Epithelial cell of prostate (primary cell): ENCODE results near the gene ZNF581.

Source experiments
- DNase-seq: peaks from one replicate; pipeline ENCODE4 v3.0.0-alpha.2; 2011; ENCODE audit warnings: low read depth, low spot score
- H3K27ac ChIP-seq: fragments of 450-650 bp; 2 replicates; pipeline ENCODE4 v1.5.1; 2017; ENCODE audit warnings: mild to moderate bottlenecking

Gene ZNF581

GRCh38 chr19:55646889-55647731 lies 3.7 kb downstream of the ZNF581 start:
- H3K27ac ChIP-seq, result peak overlapping the region; percentile 40
- DNase-seq, result no peak

GRCh38 chr19:55647732-55648584 lies 4.5 kb downstream of the ZNF581 start, which contains the start of gene CCDC106:
TSS of gene CCDC106 (plus strand) at chr19:55648212. CDS start at chr19:55649047, 835 bp downstream.
- DNase-seq, result no peak
- peak within 1 kb of the TSS; percentile 40 for H3K27ac ChIP-seq

- no peak for DNase-seq
- H3K27ac ChIP-seq, result no peak overlapping the region
Observed at GRCh38 chr19:55648585-55649267, 5.3 kb downstream of the ZNF581 start.

GRCh38 chr19:55649268-55650125 lies 6.0 kb downstream of the ZNF581 start:
- H3K27ac ChIP-seq, result no peak overlapping the region

GRCh38 chr19:55650126-55650557 lies 6.7 kb downstream of the ZNF581 start:
- no peak overlapping the region for H3K27ac ChIP-seq

More at GRCh38 chr19:55649268-55650125, 6.0 kb downstream of the ZNF581 start:
- no peak for DNase-seq

DNA sequence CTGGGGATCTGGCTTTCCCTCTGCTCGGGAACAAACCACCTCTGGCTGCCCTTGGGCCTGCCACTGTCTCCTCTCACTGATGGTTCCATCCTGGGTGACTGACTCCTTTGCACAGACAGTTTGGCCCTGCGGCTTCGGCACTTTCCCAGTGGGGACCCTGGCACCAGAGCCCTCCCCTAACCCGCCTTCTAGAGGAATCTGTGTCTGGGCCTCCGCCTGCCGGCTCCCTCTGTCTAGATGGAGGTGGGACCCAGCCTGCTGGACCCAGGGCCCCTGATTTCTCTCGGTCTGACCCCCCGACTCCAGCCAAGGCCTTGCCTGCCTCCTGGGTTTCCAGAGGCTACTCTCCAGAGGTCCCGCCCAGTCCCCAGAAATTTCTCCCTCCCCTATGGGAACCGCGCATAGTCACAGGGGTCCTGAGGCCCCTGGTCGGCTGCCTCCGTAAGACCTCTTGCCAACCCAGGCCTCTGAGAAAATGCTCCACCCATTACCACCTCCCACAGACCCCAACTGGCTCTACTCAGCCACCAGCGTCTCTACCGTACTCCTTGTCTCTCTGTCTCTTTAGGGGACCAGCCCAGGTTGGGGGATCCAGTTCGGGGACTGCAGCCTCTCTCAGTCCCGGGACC lies 7.3 kb downstream of the ZNF581 start:
- DNase-seq, result no peak
- H3K27ac ChIP-seq, result no peak overlapping the region

More at GRCh38 chr19:55650126-55650557, 6.7 kb downstream of the ZNF581 start:
- no peak for DNase-seq

DNA sequence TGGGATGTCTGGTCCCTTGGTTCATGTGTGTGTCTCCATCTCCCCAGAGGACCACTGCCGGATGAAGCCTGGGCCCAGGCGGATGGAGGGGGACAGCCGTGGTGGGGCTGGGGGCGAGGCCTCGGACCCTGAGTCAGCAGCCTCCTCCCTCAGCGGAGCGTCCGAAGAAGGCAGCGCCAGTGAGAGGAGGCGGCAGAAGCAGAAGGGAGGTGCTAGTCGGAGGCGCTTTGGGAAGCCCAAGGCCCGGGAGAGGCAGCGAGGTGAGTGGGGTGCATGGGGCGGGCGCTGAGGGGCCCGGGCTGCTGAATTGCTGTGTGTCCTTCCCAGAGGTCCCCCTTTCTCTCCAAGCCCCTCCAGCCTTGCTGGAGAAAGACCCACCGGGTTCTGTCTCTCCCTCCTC lies 7.8 kb downstream of the ZNF581 start:
- DNase-seq, result no peak
- no peak overlapping the region for H3K27ac ChIP-seq

GRCh38 chr19:55652311-55653128 lies 9.1 kb downstream of the ZNF581 start:
- DNase-seq, result no peak

GRCh38 chr19:55653651-55654322 lies 10.3 kb downstream of the ZNF581 start:
- peak overlapping the region; percentile 98 for H3K27ac ChIP-seq
- DNase-seq, result peak; percentile 89

More at GRCh38 chr19:55652311-55653128, 9.1 kb downstream of the ZNF581 start:
- H3K27ac ChIP-seq, result no peak overlapping the region

DNA sequence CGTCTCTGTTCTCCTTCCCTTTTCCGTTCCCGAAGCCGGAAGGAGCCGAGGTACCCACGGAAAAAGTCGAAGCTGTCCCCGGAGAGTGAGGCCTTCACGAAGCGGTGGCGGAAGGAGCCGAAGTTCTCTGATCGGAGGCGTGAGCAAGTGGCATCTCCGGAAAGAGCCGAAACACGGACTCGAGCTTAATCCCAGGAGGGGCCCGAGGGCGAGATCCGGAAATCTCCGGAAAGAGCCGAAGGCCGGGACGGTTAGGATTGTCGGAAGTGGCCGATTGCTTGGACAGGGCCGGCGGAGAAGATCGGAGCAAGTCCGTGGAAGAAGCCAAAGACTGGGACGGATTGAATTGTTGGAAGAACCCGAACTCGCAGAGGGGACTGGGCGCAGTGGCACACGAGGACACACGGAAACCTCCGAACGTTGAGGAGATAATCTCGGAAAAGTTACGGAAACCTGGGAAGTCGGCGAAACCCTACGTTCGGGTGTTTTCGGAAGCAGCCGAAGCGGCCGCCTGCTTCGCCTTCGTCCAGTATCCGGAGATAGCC lies 10.9 kb downstream of the ZNF581 start:
- peak overlapping the region; percentile 98 for H3K27ac ChIP-seq

DNA sequence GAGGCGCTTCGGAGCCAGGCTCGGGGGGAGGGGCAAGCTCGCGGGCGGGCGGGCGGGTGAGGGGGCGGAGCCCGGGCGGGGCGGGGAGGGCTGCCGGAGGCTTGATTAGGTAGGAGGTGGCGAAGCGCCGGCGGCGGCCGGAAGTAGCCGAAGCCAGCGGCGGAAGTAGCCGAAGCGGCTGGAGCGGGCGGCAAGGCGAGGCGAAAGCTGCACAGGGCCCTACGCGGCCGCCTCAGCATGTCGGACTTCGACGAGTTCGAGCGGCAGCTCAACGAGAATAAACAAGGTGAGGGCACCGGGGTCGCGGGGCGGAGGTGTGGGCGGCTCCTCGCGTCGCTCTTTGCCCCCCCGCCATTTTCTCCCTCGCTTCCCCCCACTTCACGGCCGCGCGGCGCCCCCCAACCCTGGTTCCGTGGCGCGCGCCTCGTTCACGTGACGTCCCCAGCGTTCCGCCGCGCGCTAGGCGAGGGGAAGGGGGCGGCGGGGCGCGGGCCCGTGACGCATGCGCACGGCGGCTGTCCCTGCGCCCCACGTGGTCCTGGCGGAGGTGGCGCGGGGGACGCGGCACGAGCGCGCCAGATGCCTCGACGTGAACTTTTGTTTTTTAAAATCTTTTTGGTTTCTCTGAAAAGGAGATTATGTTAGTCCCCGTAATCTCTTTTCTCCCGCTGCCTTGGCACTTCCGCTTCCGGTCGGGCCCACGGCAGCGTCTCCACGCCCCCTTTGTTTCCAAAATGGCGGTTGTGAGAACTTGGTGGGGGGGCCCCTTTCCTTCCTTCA lies 11.6 kb downstream of the ZNF581 start, which contains the start of gene U2AF2:
Gene U2AF2 (plus strand): TSS at position 168 of the 780 bp plus-strand sequence. CDS start 70 bp downstream, at position 238.
- DNase-seq, result no peak

More for the DNA sequence above, 10.9 kb downstream of the ZNF581 start:
- peak; percentile 95 for DNase-seq

GRCh38 chr19:55655648-55656040 lies 12.2 kb downstream of the ZNF581 start:
- peak overlapping the region; percentile 98 for H3K27ac ChIP-seq
- no peak for DNase-seq

More for the DNA sequence above, 11.6 kb downstream of the ZNF581 start, which contains the start of gene U2AF2:
- peak within 1 kb of the TSS; percentile 98 for H3K27ac ChIP-seq

DNA sequence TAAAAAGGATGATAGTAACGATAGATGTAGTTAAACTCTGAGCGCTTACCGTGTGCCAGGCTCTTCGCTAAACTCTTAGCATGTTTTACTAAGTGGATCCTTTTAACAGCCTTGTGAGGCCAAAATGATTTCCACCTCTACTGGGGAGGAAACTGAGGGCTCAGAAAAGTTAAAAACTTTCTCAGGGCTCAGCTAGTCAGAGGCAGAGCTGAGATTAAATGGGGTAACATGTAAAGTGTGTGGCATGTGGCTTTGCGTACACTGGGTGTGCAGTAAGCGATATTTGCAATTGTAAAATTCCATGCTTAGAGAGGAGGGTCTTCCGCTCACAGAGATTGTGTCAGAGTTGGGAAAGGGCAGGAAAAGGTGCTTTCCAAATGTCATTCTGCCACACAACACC lies 13.1 kb downstream of the ZNF581 start:
- H3K27ac ChIP-seq, result no peak overlapping the region
- no peak for DNase-seq

DNA sequence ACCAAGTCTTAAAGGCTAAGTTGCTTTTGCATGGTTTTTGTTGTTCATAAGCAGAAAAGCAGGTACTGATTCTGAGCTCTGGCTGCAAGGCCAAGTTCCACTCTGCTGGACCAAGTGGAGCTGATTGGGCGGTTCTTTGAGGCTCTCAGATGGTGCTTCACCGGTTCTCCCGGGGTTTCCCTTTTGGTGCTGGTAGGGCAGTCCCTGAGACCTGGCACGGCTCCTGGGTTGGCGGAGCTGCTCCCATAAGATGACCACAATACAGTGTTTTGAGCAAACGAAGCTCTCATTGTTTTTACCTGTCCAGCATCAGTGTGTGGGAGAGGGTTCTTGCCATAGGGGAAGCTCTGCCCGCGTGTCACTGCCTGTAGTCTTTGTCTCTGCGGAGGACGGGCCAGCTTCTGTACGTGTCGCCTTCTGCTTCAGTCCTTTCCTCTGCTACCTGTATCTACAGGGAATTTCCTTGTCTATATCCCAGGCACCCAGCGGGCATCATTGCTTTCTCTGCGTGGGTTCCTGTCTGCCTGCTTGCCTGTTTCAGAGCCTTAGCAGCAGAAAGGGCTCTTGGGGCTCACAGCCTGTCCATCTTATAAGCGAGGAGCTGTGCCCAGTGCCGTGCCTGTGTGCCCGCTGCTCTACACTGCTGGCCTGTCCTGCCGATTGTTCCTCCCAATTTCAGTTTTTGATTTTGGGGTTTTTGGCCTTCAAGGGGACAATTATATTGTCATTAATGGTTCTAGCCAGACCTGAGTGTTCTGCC lies 13.7 kb downstream of the ZNF581 start:
- no peak for DNase-seq
- no peak overlapping the region for H3K27ac ChIP-seq

- H3K27ac ChIP-seq, result no peak overlapping the region
- no peak for DNase-seq
Observed at GRCh38 chr19:55658846-55659459, 15.5 kb downstream of the ZNF581 start.
